Stimulated activated CD8-positive, alpha-beta memory T cell treated with anti-CD3 and anti-CD28 coated beads, Interleukin-7, amount 100 ng/mL, for 24 hours (primary cell): ENCODE results near the gene TRMT2A.

Source experiments
- DNase-seq: peaks from one replicate; pipeline ENCODE4 v3.0.0-alpha.2; 2020; ENCODE audit warnings: low read depth

Gene TRMT2A

GRCh38 chr22:20132686-20133246 is 15.7 kb upstream of the TRMT2A start:
- DNase-seq = no peak

- no peak for DNase-seq
These were observed 15.0 kb upstream of the TRMT2A start for GRCh38 chr22:20131859-20132685.

DNA sequence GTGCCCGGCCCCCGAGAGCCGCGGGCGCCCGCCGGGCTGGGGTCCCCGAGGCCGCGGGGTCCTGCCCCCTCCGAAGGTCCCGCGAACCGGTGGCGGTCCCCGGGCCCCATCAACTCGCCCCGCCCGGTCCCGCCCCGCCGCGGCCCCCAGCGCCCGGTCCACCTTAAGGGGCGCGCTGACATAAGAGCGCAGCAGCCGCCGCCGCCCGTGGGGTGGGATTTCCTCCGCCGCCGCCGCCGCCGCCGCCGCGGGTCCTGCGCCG is 14.5 kb upstream of the TRMT2A start, which contains the start of gene ZDHHC8:
ZDHHC8 (plus strand) TSS at position 208 of the 262 bp plus-strand sequence. CDS start 144 bp downstream, outside the sequence.
- DNase-seq = no peak

DNA sequence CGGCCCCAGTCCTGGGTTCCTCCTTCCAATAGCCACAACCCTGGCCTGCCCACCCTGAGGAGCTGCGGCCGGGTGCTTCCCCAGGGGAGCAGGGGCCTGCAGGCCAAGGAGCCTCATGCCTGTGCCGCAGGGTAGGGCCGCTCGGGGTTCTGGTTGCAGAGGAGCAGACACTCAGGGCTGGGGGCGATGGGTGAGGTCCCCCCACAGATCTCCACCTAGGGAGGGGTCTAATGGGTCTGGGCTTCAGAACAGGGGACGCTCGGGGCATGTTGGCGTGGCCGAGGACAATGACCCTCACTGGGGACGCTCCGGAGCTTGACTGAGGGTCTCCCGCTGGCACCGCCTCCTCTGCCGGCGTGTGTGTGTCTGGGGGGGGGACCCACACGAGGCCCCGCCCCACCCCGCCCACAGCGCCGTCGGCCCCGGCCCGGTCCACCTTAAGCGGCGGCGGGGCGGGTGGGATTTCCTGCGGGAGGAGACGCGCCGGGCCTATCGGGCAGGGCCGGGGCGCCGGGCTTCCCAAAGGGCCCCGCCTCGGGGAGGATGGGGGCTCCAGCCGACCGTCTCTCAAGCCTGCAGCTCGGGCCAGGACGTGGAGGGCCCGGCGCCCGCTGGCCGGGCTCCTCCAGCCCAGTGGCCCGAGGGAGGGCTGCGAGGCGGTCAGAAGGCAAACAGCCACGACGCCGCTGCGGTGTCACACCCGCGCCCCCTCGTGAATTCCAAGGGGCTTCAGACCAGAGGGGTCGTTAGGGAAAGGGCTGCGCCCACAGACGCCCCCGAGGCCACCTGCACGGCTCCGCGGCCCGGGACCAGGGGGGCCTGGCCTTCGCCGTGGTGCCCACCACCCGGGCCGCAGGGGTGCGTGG is 13.9 kb upstream of the TRMT2A start:
- DNase-seq = peak; percentile 60

DNA sequence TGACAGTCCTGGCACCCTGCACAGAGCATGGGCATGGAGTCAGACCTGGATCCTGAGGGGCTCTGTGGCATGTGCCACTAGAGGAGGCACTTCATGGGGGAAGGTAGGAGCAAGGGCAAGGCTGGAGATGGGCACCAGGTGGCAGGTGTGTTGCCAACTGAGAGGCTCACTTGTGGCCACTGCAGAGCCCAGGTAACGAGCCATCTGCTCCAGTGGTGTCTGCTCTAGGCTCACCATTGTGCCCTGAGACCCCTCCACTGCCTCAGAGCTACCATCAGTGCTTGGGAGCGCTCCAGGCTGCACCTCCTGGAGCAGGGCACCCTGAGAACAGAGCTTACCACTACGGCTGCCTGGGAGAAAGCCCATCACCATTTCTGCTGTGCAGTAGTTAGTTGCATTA is 13.3 kb upstream of the TRMT2A start:
- DNase-seq = no peak

GRCh38 chr22:20129747-20130014 is 12.7 kb upstream of the TRMT2A start:
- no peak for DNase-seq

DNA sequence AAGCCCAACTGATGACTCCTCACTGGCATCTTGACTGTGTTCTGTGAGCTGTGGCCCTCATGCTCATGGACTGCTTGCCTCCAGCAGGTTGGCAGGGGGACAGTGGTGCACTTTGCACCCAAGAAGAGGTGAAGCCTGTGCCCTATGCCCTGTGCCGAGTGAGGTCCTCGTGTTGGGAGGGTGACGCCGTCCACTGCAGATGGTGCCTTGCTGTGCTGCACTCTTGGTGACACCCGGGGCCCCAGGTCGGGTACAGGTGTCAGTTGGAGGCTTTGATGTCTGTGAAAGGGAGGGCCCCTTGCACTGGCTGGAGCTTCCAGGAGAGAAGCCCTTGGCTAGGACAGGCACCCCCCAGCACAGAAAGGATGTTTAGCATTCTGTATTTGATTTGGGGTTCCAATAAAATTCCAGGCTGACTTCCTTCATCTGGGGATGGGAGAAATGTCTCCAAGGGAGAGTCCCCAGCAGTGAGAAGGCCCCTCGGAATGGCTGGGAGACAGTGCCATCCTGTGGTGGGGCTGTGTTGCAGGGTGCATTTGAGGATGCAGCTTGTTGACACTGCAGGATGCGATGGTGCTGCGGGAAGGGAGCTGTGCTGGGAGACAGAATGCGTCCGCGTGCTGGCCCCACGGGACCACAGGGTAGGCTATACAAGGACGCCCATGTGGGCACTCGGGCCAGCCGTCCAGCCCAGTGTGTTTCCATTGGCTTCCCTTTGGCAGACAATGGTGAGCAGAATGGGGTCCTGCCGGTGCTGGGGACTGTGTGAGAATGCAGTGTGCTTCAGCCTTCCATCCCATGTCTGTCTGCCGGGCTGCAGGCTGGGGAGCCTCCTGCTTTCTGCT is 12.1 kb upstream of the TRMT2A start:
- DNase-seq = no peak

DNA sequence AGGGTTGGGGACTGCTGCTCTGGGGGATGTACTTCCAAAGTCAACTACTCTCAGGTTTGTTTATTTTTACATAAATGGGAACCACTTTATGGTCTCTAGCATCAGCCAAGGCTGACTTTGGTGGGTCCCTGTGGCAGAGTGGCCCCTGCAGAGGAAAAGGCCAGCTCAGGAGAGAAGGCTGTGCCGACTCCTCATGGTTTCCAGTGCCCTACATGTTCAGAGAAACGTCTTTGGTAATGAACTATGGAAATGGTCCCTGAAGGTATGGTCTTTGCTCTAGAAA is 11.5 kb upstream of the TRMT2A start:
- no peak for DNase-seq

GRCh38 chr22:20127869-20128618 is 11.0 kb upstream of the TRMT2A start:
- DNase-seq = no peak

DNA sequence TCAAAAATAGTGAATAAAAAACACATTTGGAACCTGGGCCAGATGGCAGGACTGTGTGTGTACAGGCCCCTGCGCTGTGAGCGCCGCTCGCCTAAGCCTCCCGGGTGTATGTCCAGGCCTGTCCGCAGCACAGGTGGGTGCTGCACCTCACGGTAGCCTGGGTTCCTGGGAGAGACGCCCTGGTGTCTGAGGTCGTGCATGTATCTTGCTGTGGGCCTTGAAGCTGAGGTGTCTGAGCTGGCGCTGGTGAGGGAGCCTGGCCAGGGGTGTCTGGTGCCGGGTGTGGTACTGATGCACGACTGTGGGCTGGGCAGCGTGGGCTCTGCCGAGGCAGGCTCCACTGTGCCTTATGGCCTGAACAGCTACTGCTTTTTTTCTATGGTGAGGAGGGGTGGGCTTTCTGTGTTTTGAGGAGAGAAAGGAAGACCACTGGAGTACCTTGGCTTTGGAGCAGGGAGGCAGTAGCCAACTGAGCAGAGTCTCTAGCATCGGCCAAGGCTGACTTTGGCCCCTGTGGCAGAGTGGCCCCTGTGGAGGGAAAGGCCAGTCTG is 10.4 kb upstream of the TRMT2A start:
- DNase-seq = no peak

GRCh38 chr22:20126284-20127029 is 9.4 kb upstream of the TRMT2A start:
- no peak for DNase-seq

GRCh38 chr22:20125201-20126174 is 8.5 kb upstream of the TRMT2A start:
- no peak for DNase-seq

DNA sequence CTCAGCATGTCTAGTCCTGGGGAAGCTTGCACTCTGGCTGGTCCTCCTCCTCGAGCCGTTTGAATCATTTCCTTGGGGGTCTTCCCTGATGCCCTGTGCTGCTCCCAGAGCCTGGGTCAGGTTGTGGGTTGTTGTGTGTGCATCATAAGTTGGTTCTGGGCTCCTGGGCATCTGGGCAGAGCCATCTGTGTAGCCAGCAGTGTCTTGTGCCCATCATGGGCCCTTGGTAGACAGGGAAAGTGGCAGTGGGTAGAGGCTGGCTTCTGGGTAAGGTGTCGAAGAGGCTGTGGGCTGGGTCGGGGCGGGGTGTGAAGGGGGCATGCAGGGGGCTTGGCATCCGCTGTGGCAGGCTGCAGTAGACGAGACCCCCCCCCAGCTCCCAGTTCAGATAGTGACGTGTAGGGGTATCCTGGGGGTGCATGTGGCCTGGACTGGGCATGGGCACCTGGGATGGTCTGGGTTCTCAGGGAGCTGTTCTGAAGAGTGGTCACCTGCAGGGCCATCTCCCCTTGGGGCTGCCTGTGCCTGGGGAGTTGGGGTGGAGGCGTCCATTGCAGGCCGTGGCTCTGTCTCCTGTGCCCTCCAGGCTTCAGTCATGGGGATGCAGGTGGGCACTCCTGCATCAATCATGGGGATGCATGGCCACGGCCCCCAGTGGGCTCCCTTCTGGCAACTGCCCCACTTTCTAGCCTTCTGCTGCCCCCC is 7.2 kb upstream of the TRMT2A start:
- DNase-seq = no peak

- DNase-seq = no peak
These were observed 6.5 kb upstream of the TRMT2A start for GRCh38 chr22:20123366-20124082.

- DNase-seq = no peak
These were observed 4.9 kb upstream of the TRMT2A start for GRCh38 chr22:20121856-20122415.

DNA sequence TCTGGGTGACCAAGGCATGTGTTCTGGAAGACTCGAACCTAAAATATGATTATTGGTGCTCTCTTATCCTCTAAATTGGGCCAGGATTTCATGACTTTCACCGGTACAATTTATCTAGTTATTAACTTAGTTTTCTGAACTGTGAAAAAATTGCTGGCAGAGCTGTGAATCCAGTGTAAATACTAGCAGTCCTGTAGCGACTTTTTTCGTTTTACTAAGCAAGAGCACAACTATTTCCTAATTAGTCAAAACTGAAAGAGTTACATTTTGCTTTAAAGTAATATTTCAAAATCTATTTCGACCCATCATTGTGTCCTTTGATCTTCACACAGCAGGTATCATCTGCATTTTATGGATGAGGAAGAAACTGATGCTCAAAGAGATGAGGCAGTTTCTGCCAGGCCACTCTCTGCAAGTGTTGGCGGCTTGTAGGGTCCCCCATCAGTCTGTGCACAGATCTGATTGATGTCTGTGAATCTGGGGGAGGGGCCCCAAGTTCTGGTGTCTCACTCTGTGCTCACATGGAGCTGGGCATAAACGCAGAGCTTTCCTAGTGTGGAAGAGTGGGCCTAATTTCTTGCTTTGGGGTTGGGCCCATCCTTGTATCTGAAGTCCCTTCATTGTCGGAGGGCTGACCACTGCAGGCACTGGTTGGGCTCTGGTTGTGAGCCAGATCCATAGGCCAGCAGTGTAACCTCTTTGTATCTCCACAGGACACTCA is 1.4 kb upstream of the TRMT2A start:
- DNase-seq = no peak

GRCh38 chr22:20117633-20118299 is 740 bp upstream of the TRMT2A start:
- DNase-seq = peak; percentile 59
